ENCODE data around the gene IL36G. TPM values are rescaled to one million over a fixed set of nuclear protein-coding genes. Genes with fewer than 3 reads are reported as not detected.

IL36G gene
- total RNA-seq, 2 experiments from 2014 or later = not detected

- CTCF ChIA-PET (ENCODE audit: unreplicated experiment) = no interaction called here
- no peaks in the 10 kb centered on the region for H4K20me1 ChIP-seq (ENCODE audit: insufficient read depth, low read length)
- H3K27ac ChIP-seq (ENCODE audit: low read depth, low read length, poor library complexity, severe bottlenecking) = no peak overlapping the region
- no peak overlapping the region for H3K4me2 ChIP-seq (ENCODE audit: low read length)
- TF ChIP-seq EZH2phosphoT487 (IDR thresholded peaks at IDR 0.05; ENCODE audit: borderline replicate concordance, low read depth, low read length) (no peak), CTCF (conservative IDR thresholded peaks at IDR 0.05; ENCODE audit: low read length) (no peak)
- POLR2A ChIA-PET = no interaction called here
- no peaks in the 10 kb centered on the region for H3K9me2 ChIP-seq (ENCODE audit: insufficient read depth, low read length)
- H3K79me2 ChIP-seq (ENCODE audit: insufficient read depth, low read depth, low read length) = no peaks in the 10 kb centered on the region
- DNase-seq (ENCODE audit: low spot score) = no peak
- H3K4me1 ChIP-seq (ENCODE audit: insufficient read depth, low read length, poor library complexity, severe bottlenecking) = peaks cover 11% of the 10 kb centered on the region
- no TSS peak for BruUV-seq (replicated peaks)
- intact Hi-C loops (cut with micrococcal nuclease; ENCODE audit: unreplicated experiment) = no loop called here
- no peak overlapping the region for H2AFZ ChIP-seq (ENCODE audit: low read length)
- no peaks in the 10 kb centered on the region for H3K36me3 ChIP-seq (ENCODE audit: insufficient read depth, low read length)
- H3K4me3 ChIP-seq (ENCODE audit: low read depth, low read length, poor library complexity, severe bottlenecking) = no peak overlapping the region
- peaks cover 16% of the 10 kb centered on the region; the same call in 1 of the 2 replicates for H3K9me3 ChIP-seq (ENCODE audit: low read length)
These were observed 4.7 kb upstream of the IL36G start for GRCh38 chr2:112973156-112973555.

GRCh38 chr2:112979731-112980130 lies 1.9 kb downstream of the IL36G start:
- H3K79me2 ChIP-seq (ENCODE audit: insufficient read depth, low read depth, low read length) = no peaks in the 10 kb centered on the region
- intact Hi-C loops (cut with micrococcal nuclease; ENCODE audit: unreplicated experiment) = no loop called here
- no peaks in the 10 kb centered on the region for H3K4me1 ChIP-seq (ENCODE audit: insufficient read depth, low read length, poor library complexity, severe bottlenecking)
- TF ChIP-seq EZH2phosphoT487 (IDR thresholded peaks at IDR 0.05; ENCODE audit: borderline replicate concordance, low read depth, low read length) = no peak
- TF ChIP-seq CTCF (conservative IDR thresholded peaks at IDR 0.05; ENCODE audit: low read length) = no peak
- no peak overlapping the region for H2AFZ ChIP-seq (ENCODE audit: low read length)
- no TSS peak for BruUV-seq (replicated peaks)
- no peak for DNase-seq (ENCODE audit: low spot score)
- no peaks in the 10 kb centered on the region for H4K20me1 ChIP-seq (ENCODE audit: insufficient read depth, low read length)
- POLR2A ChIA-PET = no interaction called here
- no peak overlapping the region for H3K4me2 ChIP-seq (ENCODE audit: low read length)
- no peaks in the 10 kb centered on the region for H3K9me2 ChIP-seq (ENCODE audit: insufficient read depth, low read length)
- H3K36me3 ChIP-seq (ENCODE audit: insufficient read depth, low read length) = no peaks in the 10 kb centered on the region
- no peak overlapping the region for H3K4me3 ChIP-seq (ENCODE audit: low read depth, low read length, poor library complexity, severe bottlenecking)
- H3K27ac ChIP-seq (ENCODE audit: low read depth, low read length, poor library complexity, severe bottlenecking) = no peak overlapping the region
- H3K9me3 ChIP-seq (ENCODE audit: low read length) = no peaks in the 10 kb centered on the region
- CTCF ChIA-PET (ENCODE audit: unreplicated experiment) = no interaction called here

GRCh38 chr2:112980537-112980936 lies 2.7 kb downstream of the IL36G start:
- BruUV-seq (replicated peaks) = no TSS peak

More at GRCh38 chr2:112980537-112980936, 2.7 kb downstream of the IL36G start:
- Histone ChIP-seq H3K27ac (ENCODE audit: low read depth, low read length, poor library complexity, severe bottlenecking) (no peak overlapping the region), H3K4me2 (ENCODE audit: low read length) (no peak overlapping the region), H3K4me3 (ENCODE audit: low read depth, low read length, poor library complexity, severe bottlenecking) (no peak overlapping the region), H3K9me2 (ENCODE audit: insufficient read depth, low read length) (no peaks in the 10 kb centered on the region), H3K9me3 (ENCODE audit: low read length) (no peaks in the 10 kb centered on the region), H4K20me1 (ENCODE audit: insufficient read depth, low read length) (no peaks in the 10 kb centered on the region), H3K79me2 (ENCODE audit: insufficient read depth, low read depth, low read length) (no peaks in the 10 kb centered on the region), H2AFZ (ENCODE audit: low read length) (no peak overlapping the region), H3K4me1 (ENCODE audit: insufficient read depth, low read length, poor library complexity, severe bottlenecking) (no peaks in the 10 kb centered on the region), H3K36me3 (ENCODE audit: insufficient read depth, low read length) (no peaks in the 10 kb centered on the region)
- ChIA-PET POLR2A (no interaction called here), CTCF (ENCODE audit: unreplicated experiment) (no interaction called here)
- TF ChIP-seq EZH2phosphoT487 (IDR thresholded peaks at IDR 0.05; ENCODE audit: borderline replicate concordance, low read depth, low read length) = no peak
- TF ChIP-seq CTCF (conservative IDR thresholded peaks at IDR 0.05; ENCODE audit: low read length) = no peak
- no peak for DNase-seq (ENCODE audit: low spot score)
- intact Hi-C loops (cut with micrococcal nuclease; ENCODE audit: unreplicated experiment) = no loop called here
